Keratinocyte (primary cell): Measurements from ENCODE around the gene SYPL1. TPM values are rescaled to one million over a fixed set of nuclear protein-coding genes. Genes with fewer than 3 reads are reported as not detected.

Source experiments
- DNase-seq: peaks from one replicate; pipeline ENCODE4 v3.0.0-alpha.2; 2011; ENCODE audit warnings: low read depth, missing footprints, low spot score
- FAIRE-seq: peaks from 2 replicates; lab custom pipeline; 2011; peaks lifted over from hg19 to GRCh38; lab: Jason Lieb, UNC
- H2AFZ ChIP-seq: 2 replicates; pipeline ENCODE4 v1.6.0; 2012; ENCODE audit warnings: low read length, control low read depth, inconsistent platforms; ENCODE audit not compliant: control insufficient read depth
- H3K27ac ChIP-seq: 2 replicates; pipeline ENCODE4 v1.5.1; 2011; ENCODE audit warnings: low read length; ENCODE audit not compliant: control insufficient read depth, insufficient read depth
- H3K27me3 ChIP-seq: 3 replicates; pipeline ENCODE4 v1.6.0; 2011; ENCODE audit warnings: low read length; ENCODE audit not compliant: control insufficient read depth, insufficient read depth; ENCODE audit errors: extremely low read depth
- H3K36me3 ChIP-seq, 2 experiments: 2 replicates in 1 of 2; 3 replicates in 1 of 2; pipeline ENCODE4 v1.5.1; 2011; ENCODE audit warnings: low read length in 2 of 2, mild to moderate bottlenecking in 1 of 2; ENCODE audit not compliant: control insufficient read depth in 2 of 2, insufficient read depth in 2 of 2; ENCODE audit errors: extremely low read depth in 1 of 2
- H3K4me1 ChIP-seq: 3 replicates; pipeline ENCODE4 v1.5.1; 2011; ENCODE audit warnings: low read length; ENCODE audit not compliant: control insufficient read depth, insufficient read depth; ENCODE audit errors: extremely low read depth
- H3K4me2 ChIP-seq: 3 replicates; pipeline ENCODE4 v1.6.0; 2011; ENCODE audit warnings: low read depth, low read length; ENCODE audit not compliant: control insufficient read depth, insufficient read depth; ENCODE audit errors: extremely low read depth
- H3K4me3 ChIP-seq, 3 experiments: fragments of 200-600 bp in 1 of 3; sonication (generic) in 1 of 3; 2 replicates in 2 of 3; 3 replicates in 1 of 3; pipeline ENCODE4 v1.5.1; 2011 to 2016; ENCODE audit warnings: low read length in 3 of 3, mild to moderate bottlenecking in 3 of 3, control low read depth in 2 of 3, inconsistent platforms in 1 of 3, low read depth in 1 of 3, mixed read lengths in 1 of 3, mixed run types in 1 of 3, moderate library complexity in 1 of 3; ENCODE audit not compliant: control insufficient read depth in 2 of 3, insufficient read depth in 2 of 3; ENCODE audit errors: extremely low read depth in 1 of 3
- H3K79me2 ChIP-seq: 2 replicates; pipeline ENCODE4 v1.6.0; 2012; ENCODE audit warnings: low read length; ENCODE audit not compliant: control insufficient read depth, insufficient read depth
- H3K9ac ChIP-seq: 3 replicates; pipeline ENCODE4 v1.6.0; 2011; ENCODE audit warnings: low read length; ENCODE audit not compliant: control insufficient read depth, insufficient read depth; ENCODE audit errors: extremely low read depth
- H3K9me1 ChIP-seq: 3 replicates; pipeline ENCODE4 v1.6.0; 2011; ENCODE audit warnings: low read length; ENCODE audit not compliant: control insufficient read depth, insufficient read depth; ENCODE audit errors: extremely low read depth
- H3K9me3 ChIP-seq: 2 replicates; pipeline ENCODE4 v1.5.1; 2012; ENCODE audit warnings: low read depth, low read length; ENCODE audit not compliant: control insufficient read depth
- H4K20me1 ChIP-seq: 3 replicates; pipeline ENCODE4 v1.6.0; 2011; ENCODE audit warnings: low read length; ENCODE audit not compliant: control insufficient read depth, insufficient read depth; ENCODE audit errors: extremely low read depth
- EZH2 ChIP-seq: IDR thresholded peaks from one replicate; pipeline ENCODE4 v1.6.1; 2012; ENCODE audit warnings: inconsistent platforms, mild to moderate bottlenecking, low read length, moderate library complexity
- dilution Hi-C: fragments of 300-500 bp; cut with MboI; formaldehyde crosslinking; loops from one replicate; pipeline ENCODE4 v1.7.0; 2020; ENCODE audit warnings: low sequenced_read_pairs; ENCODE audit not compliant: extremely low pct_ligation_motif_present
- polyA plus RNA-seq, 5 experiments: library from polyadenylated mRNA; depleted of rRNA in 3 of 5; stranded (reverse) in 3 of 5; stranded (forward) in 1 of 5; unstranded in 1 of 5; fragments of >200 nt; gene quantifications; 1 replicate in 1 of 5; 2 replicates in 3 of 5; 3 replicates in 1 of 5; pipeline versions ENCODE4 v1.2.1 to v1.2.3, GENCODE V29; 2011 to 2012; ENCODE audit warnings: missing spikeins in 2 of 5, low read depth in 1 of 5, low replicate concordance in 1 of 5
- TF ChIP-seq, protein P1 (sequence below), 3 experiments: IDR thresholded peaks in 1 of 3; conservative IDR thresholded peaks in 1 of 3; optimal IDR thresholded peaks in 1 of 3; 2 replicates in 2 of 3; 3 replicates in 1 of 3; pipeline versions ENCODE3 to v1.5.1; 2011; ENCODE audit warnings: low read length in 3 of 3, mild to moderate bottlenecking in 3 of 3, moderate library complexity in 2 of 3, control low read depth in 1 of 3, inconsistent platforms in 1 of 3; ENCODE audit not compliant: insufficient read depth in 2 of 3; ENCODE audit errors: extremely low read depth in 1 of 3

The SYPL1 gene
- polyA plus RNA-seq, 1 donor (not counting 4 experiments of a cell fraction or from before 2014, with no cell fraction given), result 254 TPM

DNA sequence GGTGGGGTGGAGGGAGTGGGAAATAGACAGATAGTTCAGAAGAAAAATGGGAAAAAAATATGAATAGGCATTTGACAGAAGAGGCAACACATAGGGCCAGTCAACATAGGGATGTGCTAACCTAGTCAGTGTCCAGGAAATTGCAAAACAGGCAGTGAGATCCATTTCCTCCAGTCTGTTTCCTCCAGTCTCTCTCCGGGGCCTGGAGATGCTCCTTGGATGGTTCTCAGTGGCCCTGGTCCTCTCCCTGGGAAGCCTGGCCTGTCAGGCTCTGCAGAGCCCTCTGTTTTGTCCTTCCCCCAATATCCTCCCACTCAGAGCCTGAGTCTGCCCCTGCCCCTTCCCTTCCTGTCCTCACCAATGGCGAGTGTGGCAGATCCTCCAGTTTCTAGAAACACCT, 52.6 kb downstream of the SYPL1 start:
- Histone ChIP-seq H3K4me3 (no peak overlapping the region), H3K36me3 (no peaks in the 10 kb centered on the region), H3K9me1 (no peaks in the 10 kb centered on the region), H3K27me3 (no peaks in the 10 kb centered on the region), H3K79me2 (no peaks in the 10 kb centered on the region), H3K4me2 (no peak overlapping the region), H3K4me1 (peaks cover 70% of the 10 kb centered on the region), H3K9ac (no peak overlapping the region), H3K27ac (no peak overlapping the region), H2AFZ (no peak overlapping the region), H4K20me1 (no peaks in the 10 kb centered on the region), H3K9me3 (no peaks in the 10 kb centered on the region)
- TF ChIP-seq, protein P1, sequence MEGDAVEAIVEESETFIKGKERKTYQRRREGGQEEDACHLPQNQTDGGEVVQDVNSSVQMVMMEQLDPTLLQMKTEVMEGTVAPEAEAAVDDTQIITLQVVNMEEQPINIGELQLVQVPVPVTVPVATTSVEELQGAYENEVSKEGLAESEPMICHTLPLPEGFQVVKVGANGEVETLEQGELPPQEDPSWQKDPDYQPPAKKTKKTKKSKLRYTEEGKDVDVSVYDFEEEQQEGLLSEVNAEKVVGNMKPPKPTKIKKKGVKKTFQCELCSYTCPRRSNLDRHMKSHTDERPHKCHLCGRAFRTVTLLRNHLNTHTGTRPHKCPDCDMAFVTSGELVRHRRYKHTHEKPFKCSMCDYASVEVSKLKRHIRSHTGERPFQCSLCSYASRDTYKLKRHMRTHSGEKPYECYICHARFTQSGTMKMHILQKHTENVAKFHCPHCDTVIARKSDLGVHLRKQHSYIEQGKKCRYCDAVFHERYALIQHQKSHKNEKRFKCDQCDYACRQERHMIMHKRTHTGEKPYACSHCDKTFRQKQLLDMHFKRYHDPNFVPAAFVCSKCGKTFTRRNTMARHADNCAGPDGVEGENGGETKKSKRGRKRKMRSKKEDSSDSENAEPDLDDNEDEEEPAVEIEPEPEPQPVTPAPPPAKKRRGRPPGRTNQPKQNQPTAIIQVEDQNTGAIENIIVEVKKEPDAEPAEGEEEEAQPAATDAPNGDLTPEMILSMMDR (optimal IDR thresholded peaks at IDR 0.05 in 1 of 3, IDR thresholded peaks at IDR 0.05 in 1 of 3, conservative IDR thresholded peaks at IDR 0.05 in 1 of 3; ENCODE audit: extremely low read depth in 1 of 3, insufficient read depth in 2 of 3, low read length in 3 of 3), result no peak
- TF ChIP-seq EZH2, result no peak
- DNase-seq (no peak), FAIRE-seq (no peak)
- dilution Hi-C loops, result no loop called here

DNA sequence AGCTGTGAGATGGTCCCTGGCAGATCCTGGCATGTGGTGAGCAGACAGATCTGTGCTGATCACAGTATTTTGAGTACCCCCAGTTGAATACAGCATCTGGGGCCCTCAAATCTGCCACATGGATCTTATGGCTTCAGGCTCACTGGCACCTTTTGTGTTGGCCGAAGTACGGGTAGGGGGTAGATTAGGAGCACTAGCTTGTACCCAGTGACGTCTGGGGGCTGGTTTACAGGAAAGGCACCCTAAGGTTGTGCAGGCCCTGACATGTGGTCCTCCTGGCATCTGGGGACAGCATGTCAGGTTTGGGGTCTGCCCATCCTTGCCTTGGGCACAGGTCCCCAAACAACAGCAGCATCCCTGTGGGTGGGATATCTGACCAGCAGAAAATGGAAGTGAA, 53.2 kb downstream of the SYPL1 start:
- Histone ChIP-seq H4K20me1 (no peaks in the 10 kb centered on the region), H3K4me2 (peak overlapping the region; percentile 37), H2AFZ (no peak overlapping the region), H3K79me2 (no peaks in the 10 kb centered on the region), H3K27me3 (no peaks in the 10 kb centered on the region), H3K9me1 (no peaks in the 10 kb centered on the region), H3K4me1 (peaks cover 64% of the 10 kb centered on the region), H3K9ac (peak overlapping the region; percentile 26), H3K27ac (peak overlapping the region; percentile 55), H3K4me3 (no peak overlapping the region), H3K9me3 (no peaks in the 10 kb centered on the region), H3K36me3 (no peaks in the 10 kb centered on the region)
- TF ChIP-seq, protein P1 (optimal IDR thresholded peaks at IDR 0.05 in 1 of 3, IDR thresholded peaks at IDR 0.05 in 1 of 3, conservative IDR thresholded peaks at IDR 0.05 in 1 of 3; ENCODE audit: extremely low read depth in 1 of 3, insufficient read depth in 2 of 3, low read length in 3 of 3), result no peak
- no peak for TF ChIP-seq EZH2
- dilution Hi-C loops, result no loop called here
- FAIRE-seq, result no peak
- DNase-seq, result no peak
